H1 (cell line): Measurements from ENCODE around the gene SYNJ2. TPM values are rescaled to one million over a fixed set of nuclear protein-coding genes. Genes with fewer than 3 reads are reported as not detected.

Experiments
- ATF3 ChIP-seq: IDR thresholded peaks from 2 replicates; pipeline ENCODE4 v1.6.1; 2011; ENCODE audit warnings: low read depth, mild to moderate bottlenecking, low read length; ENCODE audit not compliant: insufficient read depth
- BCL11A ChIP-seq, 2 experiments: IDR thresholded peaks; one replicate each; pipeline ENCODE4 v1.6.1; 2011; ENCODE audit warnings: low read depth in 2 of 2, low read length in 2 of 2, mild to moderate bottlenecking in 2 of 2
- CHD7 ChIP-seq: fragments of 300-600 bp; sonication (generic); IDR thresholded peaks from 2 replicates; pipeline ENCODE4 v1.7.1; 2012; ENCODE audit warnings: low read length, moderate library complexity, mild to moderate bottlenecking, inconsistent platforms; ENCODE audit not compliant: insufficient replicate concordance
- EP300 ChIP-seq, 2 experiments: IDR thresholded peaks; 1 replicate in 1 of 2; 2 replicates in 1 of 2; pipeline ENCODE4 v1.6.1; 2011 to 2012; ENCODE audit warnings: low read depth in 2 of 2, low read length in 2 of 2, mild to moderate bottlenecking in 2 of 2, borderline replicate concordance in 1 of 2, inconsistent platforms in 1 of 2, moderate library complexity in 1 of 2
- POLR2A ChIP-seq, 2 experiments: IDR thresholded peaks; 1 replicate in 1 of 2; 2 replicates in 1 of 2; pipeline ENCODE4 v1.6.1; 2011; ENCODE audit warnings: low read depth in 2 of 2, low read length in 2 of 2, mild to moderate bottlenecking in 2 of 2; ENCODE audit errors: control extremely low read depth in 1 of 2
- POLR2AphosphoS5 ChIP-seq: IDR thresholded peaks from 2 replicates; pipeline ENCODE4 v1.6.1; 2011; ENCODE audit warnings: low read depth, low read length
- POU5F1 ChIP-seq: IDR thresholded peaks from 2 replicates; pipeline ENCODE4 v1.6.1; 2011; ENCODE audit warnings: low read depth, mild to moderate bottlenecking, low read length, moderate library complexity
- RNF2 ChIP-seq: fragments of 200-900, 300-1000 bp; sonication (generic); IDR thresholded peaks from 2 replicates; pipeline ENCODE4 v1.7.1; 2016; ENCODE audit warnings: borderline replicate concordance, low read depth, mild to moderate bottlenecking, antibody characterized with exemption, low read length; ENCODE audit not compliant: poor library complexity, severe bottlenecking; ENCODE audit errors: missing control alignments
- SIN3A ChIP-seq, 2 experiments: IDR thresholded peaks in 1 of 2; conservative IDR thresholded peaks in 1 of 2; 2 replicates each; pipeline ENCODE4 v1.6.1; 2011 to 2012; ENCODE audit warnings: low read length in 2 of 2, improper control_type of control experiment in 1 of 2, low read depth in 1 of 2, mild to moderate bottlenecking in 1 of 2
- SUZ12 ChIP-seq: fragments of 200-600 bp; sonication (generic); IDR thresholded peaks from 2 replicates; pipeline ENCODE4 v1.6.1; 2012; ENCODE audit warnings: mild to moderate bottlenecking, inconsistent platforms, low read length, moderate library complexity, mixed read lengths
- polyA plus RNA-seq, 7 experiments: library from polyadenylated mRNA; depleted of rRNA in 3 of 7; stranded (reverse) in 5 of 7; unstranded in 2 of 7; fragments of >200 nt in 5 of 7; fragments of 200-250 nt in 2 of 7; gene quantifications; 1 replicate in 5 of 7; 2 replicates in 1 of 7; 4 replicates in 1 of 7; pipeline versions ENCODE4 v1.2.1 to v1.2.3, GENCODE V29; 2011 to 2013; ENCODE audit warnings: missing spikeins in 2 of 7, mixed read lengths in 2 of 7
- total RNA-seq: library from RNA; stranded (reverse); fragmentation: NEBNext Ultra II Directional; extraction: Animal tissue kit (Norgen Biotek cat#: 25700); gene quantifications from 2 replicates; pipeline ENCODE4 v1.2.1, GENCODE V29; 2021

The SYNJ2 gene
- total and polyA plus RNA-seq, 2 of the 8 experiments (the other 6 are each of a cell fraction or from before 2014, with no cell fraction given): 3.7 to 13.9 TPM

- TF ChIP-seq CHD7: no peak
- no peak for TF ChIP-seq SIN3A (conservative IDR thresholded peaks at IDR 0.05 in 1 of 2, IDR thresholded peaks at IDR 0.05 in 1 of 2; ENCODE audit: low read depth in 1 of 2, low read length in 2 of 2)
- no peak for TF ChIP-seq POLR2AphosphoS5
- TF ChIP-seq BCL11A (IDR thresholded peaks at IDR 0.05; ENCODE audit: low read depth in 2 of 2, low read length in 2 of 2): no peak
- TF ChIP-seq SUZ12: no peak
- no peak for TF ChIP-seq POU5F1
- TF ChIP-seq EP300 (IDR thresholded peaks at IDR 0.05; ENCODE audit: borderline replicate concordance in 1 of 2, low read depth in 2 of 2, low read length in 2 of 2): no peak
- no peak for TF ChIP-seq ATF3
- no peak for TF ChIP-seq RNF2
- no peak for TF ChIP-seq POLR2A (IDR thresholded peaks at IDR 0.05; ENCODE audit: control extremely low read depth in 1 of 2, low read depth in 2 of 2, low read length in 2 of 2)
Observed at GRCh38 chr6:157953580-157954091, 28.0 kb upstream of the SYNJ2 start (continued).
